Hepatocyte (in vitro differentiated cells): ENCODE measurements around the gene GRID1. TPM values are rescaled to one million over a fixed set of nuclear protein-coding genes. Genes with fewer than 3 reads are reported as not detected.

Source experiments
- DNase-seq: peaks from one replicate; pipeline ENCODE4 v3.0.0-alpha.2; 2016; ENCODE audit warnings: low spot score
- H2AFZ ChIP-seq: fragments of 200-600 bp; sonication (generic); 2 replicates; pipeline ENCODE4 v1.6.0; 2016; ENCODE audit warnings: antibody characterized with exemption, mild to moderate bottlenecking
- H3K27ac ChIP-seq: fragments of 200-600 bp; sonication (generic); 2 replicates; pipeline ENCODE4 v1.5.1; 2016; ENCODE audit warnings: mild to moderate bottlenecking
- H3K27me3 ChIP-seq: fragments of 200-600 bp; sonication (generic); 2 replicates; pipeline ENCODE4 v1.6.1; 2016
- H3K36me3 ChIP-seq: fragments of 200-600 bp; sonication (generic); replicated peaks from 2 replicates; pipeline ENCODE4 v1.5.1; 2016; ENCODE audit warnings: low read depth; ENCODE audit not compliant: insufficient read depth
- H3K4me1 ChIP-seq: fragments of 200-600 bp; sonication (generic); 2 replicates; pipeline ENCODE4 v1.5.1; 2016; ENCODE audit warnings: mild to moderate bottlenecking, moderate library complexity; ENCODE audit not compliant: insufficient read depth
- H3K4me2 ChIP-seq: fragments of 200-600 bp; sonication (generic); 2 replicates; pipeline ENCODE4 v1.6.0; 2016
- H3K4me3 ChIP-seq: fragments of 200-600 bp; sonication (generic); 2 replicates; pipeline ENCODE4 v1.5.1; 2016; ENCODE audit warnings: mild to moderate bottlenecking
- H3K79me2 ChIP-seq: fragments of 200-600 bp; sonication (generic); 2 replicates; pipeline ENCODE4 v1.6.0; 2017; ENCODE audit warnings: mild to moderate bottlenecking
- H3K9me2 ChIP-seq: fragments of 200-600 bp; sonication (generic); replicated peaks from 2 replicates; pipeline ENCODE4 v1.6.0; 2017; ENCODE audit warnings: mild to moderate bottlenecking; ENCODE audit not compliant: insufficient read depth
- H3K9me3 ChIP-seq: fragments of 200-600 bp; sonication (generic); 2 replicates; pipeline ENCODE4 v1.5.1; 2016; ENCODE audit warnings: low read depth, mild to moderate bottlenecking
- H4K20me1 ChIP-seq: fragments of 200-600 bp; sonication (generic); 2 replicates; pipeline ENCODE4 v1.6.0; 2016; ENCODE audit warnings: mild to moderate bottlenecking; ENCODE audit not compliant: insufficient read depth, poor library complexity, severe bottlenecking
- EZH2 ChIP-seq: fragments of 200-600 bp; sonication (generic); IDR thresholded peaks from 2 replicates; pipeline ENCODE4 v1.6.1; 2016; ENCODE audit warnings: antibody characterized with exemption, mild to moderate bottlenecking, borderline replicate concordance
- EZH2phosphoT487 ChIP-seq: fragments of 200-600 bp; sonication (generic); IDR thresholded peaks from one replicate; pipeline ENCODE4 v1.6.1; 2018; ENCODE audit warnings: antibody characterized with exemption, mild to moderate bottlenecking, low read depth, moderate library complexity; ENCODE audit not compliant: unreplicated experiment, severe bottlenecking
- WGBS: methylation state at CpG from one replicate; pipeline ENCODE4 v1.1.6; 2016; ENCODE audit warnings: low lambda C conversion rate; ENCODE audit errors: missing lambda C conversion rate; 5-methylcytosine and 5-hydroxymethylcytosine counted together
- polyA plus RNA-seq: library from polyadenylated mRNA; unstranded; fragments of >200 nt; fragmentation: Nextera tagmentation; extraction: Ambion mirVana; gene quantifications from 2 replicates; pipeline ENCODE4 v1.2.1, GENCODE V29; 2016
- total RNA-seq: library from RNA; depleted of rRNA; stranded (reverse); fragments of >200 nt; gene quantifications from 2 replicates; pipeline ENCODE4 v1.2.3, GENCODE V29; 2014
- TF ChIP-seq, protein P1 (sequence below): fragments of 200-600 bp; sonication (generic); IDR thresholded peaks from 2 replicates; pipeline ENCODE4 v1.5.1; 2016; ENCODE audit warnings: antibody characterized with exemption, mild to moderate bottlenecking; ENCODE audit not compliant: poor library complexity

The GRID1 gene
- total and polyA plus RNA-seq, 2 experiments from 2014 or later: 0.07 to 0.37 TPM

DNA sequence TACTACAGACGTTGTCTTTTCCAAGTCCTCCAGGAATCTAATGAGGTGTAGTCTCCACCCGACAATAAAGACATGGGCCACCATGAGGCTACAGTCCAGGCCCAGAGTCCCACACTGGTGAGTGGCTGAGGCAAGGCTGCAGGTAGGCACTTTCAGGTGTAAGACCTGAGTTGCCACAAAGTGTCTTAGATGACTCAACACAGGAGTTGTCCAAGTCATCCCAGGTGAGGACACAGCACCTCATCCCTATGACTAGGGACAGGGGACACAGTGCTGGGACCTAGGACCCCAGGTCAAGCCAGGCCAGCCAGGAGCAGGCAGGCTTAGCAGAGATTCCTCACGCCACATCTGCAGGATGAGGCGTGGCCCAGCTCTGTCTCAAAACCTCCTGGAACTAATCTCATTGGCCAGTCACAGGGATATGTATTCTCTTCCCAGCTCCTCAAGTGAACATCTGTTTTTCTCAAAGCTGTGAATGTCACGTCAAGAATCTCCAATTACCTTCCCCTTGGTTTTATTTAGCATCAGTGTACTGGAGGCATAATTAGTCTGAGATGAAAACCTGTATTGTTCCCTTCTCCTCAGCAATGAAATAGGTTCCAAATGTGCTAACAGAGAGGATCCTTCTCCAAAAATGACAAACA, 254.6 kb downstream of the GRID1 start:
- TF ChIP-seq, protein P1, sequence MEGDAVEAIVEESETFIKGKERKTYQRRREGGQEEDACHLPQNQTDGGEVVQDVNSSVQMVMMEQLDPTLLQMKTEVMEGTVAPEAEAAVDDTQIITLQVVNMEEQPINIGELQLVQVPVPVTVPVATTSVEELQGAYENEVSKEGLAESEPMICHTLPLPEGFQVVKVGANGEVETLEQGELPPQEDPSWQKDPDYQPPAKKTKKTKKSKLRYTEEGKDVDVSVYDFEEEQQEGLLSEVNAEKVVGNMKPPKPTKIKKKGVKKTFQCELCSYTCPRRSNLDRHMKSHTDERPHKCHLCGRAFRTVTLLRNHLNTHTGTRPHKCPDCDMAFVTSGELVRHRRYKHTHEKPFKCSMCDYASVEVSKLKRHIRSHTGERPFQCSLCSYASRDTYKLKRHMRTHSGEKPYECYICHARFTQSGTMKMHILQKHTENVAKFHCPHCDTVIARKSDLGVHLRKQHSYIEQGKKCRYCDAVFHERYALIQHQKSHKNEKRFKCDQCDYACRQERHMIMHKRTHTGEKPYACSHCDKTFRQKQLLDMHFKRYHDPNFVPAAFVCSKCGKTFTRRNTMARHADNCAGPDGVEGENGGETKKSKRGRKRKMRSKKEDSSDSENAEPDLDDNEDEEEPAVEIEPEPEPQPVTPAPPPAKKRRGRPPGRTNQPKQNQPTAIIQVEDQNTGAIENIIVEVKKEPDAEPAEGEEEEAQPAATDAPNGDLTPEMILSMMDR: no peak
- TF ChIP-seq EZH2phosphoT487 (no peak), EZH2 (no peak)
- no peak overlapping the region for H3K27ac ChIP-seq
- H3K27me3 ChIP-seq: peaks cover 5% of the 10 kb centered on the region
- no peaks in the 10 kb centered on the region for H3K36me3 ChIP-seq
- no peak overlapping the region for H3K4me2 ChIP-seq
- no peaks in the 10 kb centered on the region for H3K79me2 ChIP-seq
- H2AFZ ChIP-seq: no peak overlapping the region
- H4K20me1 ChIP-seq: no peaks in the 10 kb centered on the region
- DNase-seq: no peak
- H3K9me3 ChIP-seq: no peaks in the 10 kb centered on the region
- H3K9me2 ChIP-seq: no peaks in the 10 kb centered on the region
- H3K4me3 ChIP-seq: no peak overlapping the region
- WGBS: 70% methylated on average over 5 of the region's 5 CpGs
- no peaks in the 10 kb centered on the region for H3K4me1 ChIP-seq

DNA sequence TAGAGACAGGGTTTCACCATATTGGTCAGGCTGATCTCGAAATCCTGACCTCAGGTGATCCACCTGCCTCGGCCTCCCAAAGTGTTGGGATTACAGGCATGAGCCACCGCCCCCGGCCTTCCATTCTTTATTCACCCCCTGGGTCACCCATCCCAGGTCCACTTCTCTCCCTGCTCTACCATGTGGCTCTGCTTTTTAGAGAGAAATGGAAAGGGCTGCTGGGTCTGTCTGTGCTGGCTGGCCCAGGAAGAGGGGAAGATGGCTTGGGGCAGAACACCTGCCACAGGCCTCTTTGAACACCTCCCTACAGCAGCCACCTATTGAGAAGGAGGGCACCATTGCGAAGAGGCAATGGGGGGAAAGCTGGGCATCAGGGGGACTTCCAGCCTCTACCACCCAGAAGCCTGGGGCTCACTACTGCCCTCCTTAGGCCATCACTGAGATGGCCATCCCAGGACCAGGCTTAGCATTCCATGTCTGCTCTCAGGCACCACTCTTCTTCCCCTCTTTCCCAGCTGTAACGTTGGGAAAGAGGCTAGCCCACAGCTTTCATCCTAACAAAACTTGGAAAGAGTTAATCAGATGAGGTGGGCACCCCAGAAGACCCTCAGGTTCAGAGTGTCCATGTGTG, 256.3 kb downstream of the GRID1 start:
- Histone ChIP-seq H3K4me2 (no peak overlapping the region), H3K4me3 (no peak overlapping the region), H4K20me1 (no peaks in the 10 kb centered on the region), H3K4me1 (no peaks in the 10 kb centered on the region), H2AFZ (no peak overlapping the region), H3K36me3 (no peaks in the 10 kb centered on the region), H3K27me3 (peaks cover 5% of the 10 kb centered on the region), H3K9me3 (no peaks in the 10 kb centered on the region), H3K9me2 (no peaks in the 10 kb centered on the region), H3K79me2 (no peaks in the 10 kb centered on the region), H3K27ac (no peak overlapping the region)
- no peak for DNase-seq
- 85% methylated on average over 6 of the region's 6 CpGs for WGBS
- TF ChIP-seq EZH2phosphoT487: no peak
- TF ChIP-seq EZH2: no peak
- TF ChIP-seq, protein P1: no peak

- H3K9me2 ChIP-seq: no peaks in the 10 kb centered on the region
- H3K27me3 ChIP-seq: no peaks in the 10 kb centered on the region
- no peak overlapping the region for H3K27ac ChIP-seq
- no peaks in the 10 kb centered on the region for H3K4me1 ChIP-seq
- no peak for DNase-seq
- no peak overlapping the region for H3K4me3 ChIP-seq
- H3K36me3 ChIP-seq: no peaks in the 10 kb centered on the region
- no peaks in the 10 kb centered on the region for H4K20me1 ChIP-seq
- H3K79me2 ChIP-seq: no peaks in the 10 kb centered on the region
- no peak overlapping the region for H2AFZ ChIP-seq
- H3K4me2 ChIP-seq: no peak overlapping the region
- no peaks in the 10 kb centered on the region for H3K9me3 ChIP-seq
- 84% methylated on average over 1 of the region's 1 CpG for WGBS
- no peak for TF ChIP-seq EZH2
- TF ChIP-seq, protein P1: no peak
- TF ChIP-seq EZH2phosphoT487: no peak
Observed at GRCh38 chr10:86109421-86109820, 257.2 kb downstream of the GRID1 start.
